ENCODE measurements around the gene CACNA1C. TPM values are rescaled to one million over a fixed set of nuclear protein-coding genes. Genes with fewer than 3 reads are reported as not detected.
"Not testable (repeated sequence)": the region's sequence is repeated elsewhere in the genome, so short reads cannot be mapped to it uniquely, and the experiment has no call there.

CACNA1C gene
- total RNA-seq, 5 donors from 2014 or later (not counting 1 experiment from before 2014, with no cell fraction given): 0.10 to 0.26 (median 0.16) TPM

GRCh38 chr12:2101359-2101758, 48.6 kb downstream of the CACNA1C start:
- CTCF ChIA-PET: no interaction called here
- no peaks in the 10 kb centered on the region for H3K4me1 ChIP-seq (ENCODE audit: control insufficient read depth in 1 of 2, extremely low read depth in 1 of 2, insufficient read depth in 2 of 2, low read length in 2 of 2)

GRCh38 chr12:2101771-2102170, 49.0 kb downstream of the CACNA1C start:
- Mint-ChIP-seq H3K27ac (no peak overlapping the region), H3K36me3 (no peaks in the 10 kb centered on the region), H3K9me3 (no peaks in the 10 kb centered on the region), H3K4me3 (no peak overlapping the region), H3K27me3 (peaks cover 4 to 12% of the 10 kb centered on the region in 2 donors), H3K4me1 (no peaks in the 10 kb centered on the region)
- H3K27me3 ChIP-seq (replicated peaks in 1 of 2; ENCODE audit: control insufficient read depth in 2 of 2, extremely low read depth in 1 of 2, insufficient read depth in 2 of 2, low read length in 1 of 2): peaks cover 0 to 18% of the 10 kb centered on the region in 2 experiments
- WGBS (ENCODE audit: insufficient coverage): 70% methylated on average over 2 of the region's 3 CpGs
- H3K27ac ChIP-seq (ENCODE audit: low read length): no peak overlapping the region
- ATAC-seq (replicated peaks in 1 of 4) (no peak), DNase-seq (no peak)
- no peaks in the 10 kb centered on the region for H3K4me1 ChIP-seq (ENCODE audit: control insufficient read depth in 1 of 2, extremely low read depth in 1 of 2, insufficient read depth in 2 of 2, low read length in 2 of 2)
- H3K4me3 ChIP-seq (ENCODE audit: control insufficient read depth in 1 of 2, extremely low read depth in 1 of 2, low read length in 1 of 2): no peak overlapping the region
- ChIA-PET POLR2A (no interaction called here), CTCF (no interaction called here)
- H3K36me3 ChIP-seq (ENCODE audit: control insufficient read depth in 2 of 2, extremely low read depth in 1 of 2, insufficient read depth in 1 of 2, low read length in 1 of 2): no peaks in the 10 kb centered on the region
- no peaks in the 10 kb centered on the region for H3K9me3 ChIP-seq

More at GRCh38 chr12:2101359-2101758, 48.6 kb downstream of the CACNA1C start:
- POLR2A ChIA-PET: no interaction called here
- no peak overlapping the region for H3K4me3 ChIP-seq (ENCODE audit: control insufficient read depth in 1 of 2, extremely low read depth in 1 of 2, low read length in 1 of 2)
- WGBS (ENCODE audit: insufficient coverage): 91% methylated on average over 14 of the region's 16 CpGs
- no peaks in the 10 kb centered on the region for H3K9me3 ChIP-seq
- no peak for ATAC-seq (replicated peaks in 1 of 4)
- peaks cover 0 to 18% of the 10 kb centered on the region in 2 experiments for H3K27me3 ChIP-seq (replicated peaks in 1 of 2; ENCODE audit: control insufficient read depth in 2 of 2, extremely low read depth in 1 of 2, insufficient read depth in 2 of 2, low read length in 1 of 2)
- no peak overlapping the region for H3K27ac ChIP-seq (ENCODE audit: low read length)
- Mint-ChIP-seq H3K27ac (no peak overlapping the region), H3K4me1 (no peaks in the 10 kb centered on the region), H3K27me3 (peaks cover 4 to 12% of the 10 kb centered on the region in 2 donors), H3K36me3 (no peaks in the 10 kb centered on the region), H3K4me3 (no peak overlapping the region), H3K9me3 (no peaks in the 10 kb centered on the region)
- no peak for DNase-seq
- H3K36me3 ChIP-seq (ENCODE audit: control insufficient read depth in 2 of 2, extremely low read depth in 1 of 2, insufficient read depth in 1 of 2, low read length in 1 of 2): no peaks in the 10 kb centered on the region

- H3K36me3 Mint-ChIP-seq, CTCF ChIA-PET: not testable (repeated sequence)
Measured at GRCh38 chr12:2102736-2103135, 49.9 kb downstream of the CACNA1C start.

GRCh38 chr12:2105387-2105786, 52.6 kb downstream of the CACNA1C start:
- peaks cover 0 to 18% of the 10 kb centered on the region in 2 experiments for H3K27me3 ChIP-seq (replicated peaks in 1 of 2; ENCODE audit: control insufficient read depth in 2 of 2, extremely low read depth in 1 of 2, insufficient read depth in 2 of 2, low read length in 1 of 2)
- H3K27ac Mint-ChIP-seq; H3K27ac ChIP-seq (ENCODE audit: low read length); H3K4me3 ChIP-seq (ENCODE audit: control insufficient read depth in 1 of 2, extremely low read depth in 1 of 2, low read length in 1 of 2); H3K36me3 ChIP-seq (ENCODE audit: control insufficient read depth in 2 of 2, extremely low read depth in 1 of 2, insufficient read depth in 1 of 2, low read length in 1 of 2); CTCF ChIA-PET; H3K27me3 Mint-ChIP-seq; H3K4me1 Mint-ChIP-seq; H3K9me3 ChIP-seq; H3K4me1 ChIP-seq (ENCODE audit: control insufficient read depth in 1 of 2, extremely low read depth in 1 of 2, insufficient read depth in 2 of 2, low read length in 2 of 2); H3K9me3 Mint-ChIP-seq; POLR2A ChIA-PET; DNase-seq; H3K36me3 Mint-ChIP-seq; ATAC-seq (replicated peaks in 1 of 4); H3K4me3 Mint-ChIP-seq: not testable (repeated sequence)
- no CpG with 5 or more reads among the region's 17 CpGs for WGBS (ENCODE audit: insufficient coverage)

More at GRCh38 chr12:2102736-2103135, 49.9 kb downstream of the CACNA1C start:
- H3K9me3 ChIP-seq; H3K36me3 ChIP-seq (ENCODE audit: control insufficient read depth in 2 of 2, extremely low read depth in 1 of 2, insufficient read depth in 1 of 2, low read length in 1 of 2); H3K4me1 ChIP-seq (ENCODE audit: control insufficient read depth in 1 of 2, extremely low read depth in 1 of 2, insufficient read depth in 2 of 2, low read length in 2 of 2); H3K4me3 ChIP-seq (ENCODE audit: control insufficient read depth in 1 of 2, extremely low read depth in 1 of 2, low read length in 1 of 2); H3K9me3 Mint-ChIP-seq; H3K4me3 Mint-ChIP-seq; H3K4me1 Mint-ChIP-seq; DNase-seq; ATAC-seq (replicated peaks in 1 of 4); H3K27ac ChIP-seq (ENCODE audit: low read length); H3K27ac Mint-ChIP-seq; POLR2A ChIA-PET: not testable (repeated sequence)
- peaks cover 4 to 12% of the 10 kb centered on the region in 2 donors for H3K27me3 Mint-ChIP-seq
- H3K27me3 ChIP-seq (replicated peaks in 1 of 2; ENCODE audit: control insufficient read depth in 2 of 2, extremely low read depth in 1 of 2, insufficient read depth in 2 of 2, low read length in 1 of 2): peaks cover 0 to 18% of the 10 kb centered on the region in 2 experiments
- WGBS (ENCODE audit: insufficient coverage): 86% methylated on average over 1 of the region's 5 CpGs

GRCh38 chr12:2108166-2108565, 55.4 kb downstream of the CACNA1C start:
- DNase-seq: no peak
- no peak for ATAC-seq (replicated peaks in 1 of 4)
- WGBS (ENCODE audit: insufficient coverage): 93% methylated on average over 6 of the region's 8 CpGs
- Histone ChIP-seq H3K27ac (ENCODE audit: low read length) (no peak overlapping the region), H3K27me3 (replicated peaks in 1 of 2; ENCODE audit: control insufficient read depth in 2 of 2, extremely low read depth in 1 of 2, insufficient read depth in 2 of 2, low read length in 1 of 2) (peaks cover 0 to 21% of the 10 kb centered on the region in 2 experiments), H3K4me1 (ENCODE audit: control insufficient read depth in 1 of 2, extremely low read depth in 1 of 2, insufficient read depth in 2 of 2, low read length in 2 of 2) (no peaks in the 10 kb centered on the region), H3K36me3 (ENCODE audit: control insufficient read depth in 2 of 2, extremely low read depth in 1 of 2, insufficient read depth in 1 of 2, low read length in 1 of 2) (no peaks in the 10 kb centered on the region), H3K9me3 (no peaks in the 10 kb centered on the region), H3K4me3 (ENCODE audit: control insufficient read depth in 1 of 2, extremely low read depth in 1 of 2, low read length in 1 of 2) (no peak overlapping the region)
- H3K27ac Mint-ChIP-seq: no peak overlapping the region
- H3K9me3 Mint-ChIP-seq: no peaks in the 10 kb centered on the region
- no peaks in the 10 kb centered on the region for H3K36me3 Mint-ChIP-seq
- ChIA-PET CTCF (no interaction called here), POLR2A (no interaction called here)
- no peaks in the 10 kb centered on the region for H3K4me1 Mint-ChIP-seq
- H3K4me3 Mint-ChIP-seq: no peak overlapping the region
- H3K27me3 Mint-ChIP-seq: peaks cover 0 to 4% of the 10 kb centered on the region in 2 donors

- H3K9me3 Mint-ChIP-seq: no peaks in the 10 kb centered on the region
- DNase-seq: no peak
- Histone ChIP-seq H3K4me1 (ENCODE audit: control insufficient read depth in 1 of 2, extremely low read depth in 1 of 2, insufficient read depth in 2 of 2, low read length in 2 of 2) (no peaks in the 10 kb centered on the region), H3K27me3 (replicated peaks in 1 of 2; ENCODE audit: control insufficient read depth in 2 of 2, extremely low read depth in 1 of 2, insufficient read depth in 2 of 2, low read length in 1 of 2) (peaks cover 0 to 21% of the 10 kb centered on the region in 2 experiments), H3K27ac (ENCODE audit: low read length) (no peak overlapping the region), H3K36me3 (ENCODE audit: control insufficient read depth in 2 of 2, extremely low read depth in 1 of 2, insufficient read depth in 1 of 2, low read length in 1 of 2) (no peaks in the 10 kb centered on the region), H3K4me3 (ENCODE audit: control insufficient read depth in 1 of 2, extremely low read depth in 1 of 2, low read length in 1 of 2) (no peak overlapping the region), H3K9me3 (no peaks in the 10 kb centered on the region)
- no peak for ATAC-seq (replicated peaks in 1 of 4)
- H3K4me1 Mint-ChIP-seq: no peaks in the 10 kb centered on the region
- H3K27me3 Mint-ChIP-seq: peaks cover 0 to 4% of the 10 kb centered on the region in 2 donors
- H3K27ac Mint-ChIP-seq: no peak overlapping the region
- WGBS (ENCODE audit: insufficient coverage): 77% methylated on average over 9 of the region's 10 CpGs
- POLR2A ChIA-PET: no interaction called here
- CTCF ChIA-PET: no interaction called here
- H3K36me3 Mint-ChIP-seq: no peaks in the 10 kb centered on the region
- no peak overlapping the region for H3K4me3 Mint-ChIP-seq
Measured at GRCh38 chr12:2108975-2109671, 56.3 kb downstream of the CACNA1C start.

Data from T-cell (primary cell).